CD14-positive monocyte (primary cell): ENCODE measurements around the gene ATRN. TPM values are rescaled to one million over a fixed set of nuclear protein-coding genes. Genes with fewer than 3 reads are reported as not detected.

Experiments used
- DNase-seq, 3 donors: peaks; one replicate each; pipeline ENCODE4 v3.0.0-alpha.2; 2011 to 2022
- H2AFZ ChIP-seq: 2 replicates; pipeline ENCODE4 v1.6.0; 2012; ENCODE audit warnings: mild to moderate bottlenecking, low read depth, low read length, inconsistent platforms; ENCODE audit not compliant: insufficient read depth, poor library complexity, severe bottlenecking
- H3K27ac ChIP-seq, 2 donors: 1 replicate in 1 of 2; 2 replicates in 1 of 2; pipeline ENCODE4 v1.5.1; 2012 to 2013; ENCODE audit warnings: low read length in 2 of 2, control low read depth in 1 of 2, inconsistent platforms in 1 of 2, low read depth in 1 of 2, mild to moderate bottlenecking in 1 of 2
- H3K27me3 ChIP-seq, 2 donors: one replicate each; pipeline versions ENCODE4 v1.6.0 to v1.6.1; 2011 to 2013; ENCODE audit warnings: low read length in 2 of 2; ENCODE audit not compliant: control insufficient read depth in 2 of 2, insufficient read depth in 2 of 2
- H3K36me3 ChIP-seq, 2 donors: replicated peaks in 1 of 2; 1 replicate in 1 of 2; 2 replicates in 1 of 2; pipeline versions ENCODE4 v1.5.1 to v1.6.1; 2012 to 2013; ENCODE audit warnings: low read length in 2 of 2, control low read depth in 1 of 2, inconsistent platforms in 1 of 2, mild to moderate bottlenecking in 1 of 2; ENCODE audit not compliant: insufficient read depth in 2 of 2, control insufficient read depth in 1 of 2
- H3K4me1 ChIP-seq, 2 donors: 1 replicate in 1 of 2; 2 replicates in 1 of 2; pipeline versions ENCODE4 v1.5.1 to v1.6.1; 2012 to 2013; ENCODE audit warnings: low read length in 2 of 2, control low read depth in 1 of 2, inconsistent platforms in 1 of 2, mild to moderate bottlenecking in 1 of 2, moderate library complexity in 1 of 2; ENCODE audit not compliant: insufficient read depth in 2 of 2, control insufficient read depth in 1 of 2
- H3K4me2 ChIP-seq: replicated peaks from 2 replicates; pipeline ENCODE3; 2012; ENCODE audit warnings: low read length, moderate library complexity, mild to moderate bottlenecking; ENCODE audit not compliant: poor library complexity, severe bottlenecking; ENCODE audit errors: extremely low read depth
- H3K4me3 ChIP-seq, 3 experiments: fragments of 200-600 bp in 1 of 3; sonication (generic) in 1 of 3; replicated peaks in 1 of 3; 1 replicate in 2 of 3; 2 replicates in 1 of 3; pipeline ENCODE4 v1.5.1; 2011 to 2013; ENCODE audit warnings: low read length in 3 of 3, mild to moderate bottlenecking in 3 of 3, control low read depth in 2 of 3, low read depth in 2 of 3, inconsistent platforms in 1 of 3, moderate library complexity in 1 of 3
- H3K79me2 ChIP-seq: 2 replicates; pipeline ENCODE4 v1.6.0; 2012; ENCODE audit warnings: mild to moderate bottlenecking, control low read depth, inconsistent platforms, low read length, moderate library complexity; ENCODE audit not compliant: insufficient read depth
- H3K9ac ChIP-seq: 2 replicates; pipeline ENCODE4 v1.6.0; 2017; ENCODE audit warnings: low read length, mild to moderate bottlenecking; ENCODE audit not compliant: insufficient read depth, poor library complexity, severe bottlenecking
- H3K9me3 ChIP-seq, 2 donors: replicated peaks in 1 of 2; 1 replicate in 1 of 2; 2 replicates in 1 of 2; pipeline versions ENCODE4 v1.5.1 to v1.6.1; 2012 to 2013; ENCODE audit warnings: low read length in 2 of 2, control low read depth in 1 of 2; ENCODE audit not compliant: control insufficient read depth in 1 of 2, insufficient read depth in 1 of 2
- H4K20me1 ChIP-seq: 2 replicates; pipeline ENCODE4 v1.6.0; 2012; ENCODE audit warnings: mild to moderate bottlenecking, low read length, control low read depth, moderate library complexity; ENCODE audit not compliant: insufficient read depth
- H3K27ac Mint-ChIP-seq, 7 donors: one replicate each; pipeline ENCODE4 v1.8.0; 2020; ENCODE audit warnings: mild to moderate bottlenecking in 7 of 7, mixed read lengths in 7 of 7, moderate library complexity in 6 of 7, inconsistent platforms in 2 of 7
- H3K27me3 Mint-ChIP-seq, 3 donors: one replicate each; pipeline ENCODE4 v1.8.0; 2021 to 2022; ENCODE audit warnings: low read depth in 3 of 3, mild to moderate bottlenecking in 3 of 3, mixed read lengths in 3 of 3, moderate library complexity in 3 of 3, inconsistent platforms in 1 of 3
- H3K36me3 Mint-ChIP-seq, 2 donors: one replicate each; pipeline ENCODE4 v1.8.0; 2020; ENCODE audit warnings: mixed read lengths in 2 of 2, inconsistent platforms in 1 of 2, mild to moderate bottlenecking in 1 of 2
- H3K4me1 Mint-ChIP-seq: one replicate; pipeline ENCODE4 v1.8.0; 2020; ENCODE audit warnings: mild to moderate bottlenecking, mixed read lengths
- H3K4me3 Mint-ChIP-seq, 2 donors: one replicate each; pipeline ENCODE4 v1.8.0; 2020; ENCODE audit warnings: mild to moderate bottlenecking in 2 of 2, mixed read lengths in 2 of 2, moderate library complexity in 1 of 2
- H3K9me3 Mint-ChIP-seq, 7 donors: one replicate each; pipeline ENCODE4 v1.8.0; 2020 to 2022; ENCODE audit warnings: mixed read lengths in 7 of 7, mild to moderate bottlenecking in 6 of 7, moderate library complexity in 6 of 7, inconsistent platforms in 2 of 7
- WGBS: methylation state at CpG from one replicate; pipeline ENCODE4 v1.1.5; 2013; ENCODE audit warnings: missing lambda C conversion rate; ENCODE audit not compliant: insufficient coverage; 5-methylcytosine and 5-hydroxymethylcytosine counted together
- intact Hi-C, 2 donors: fragments of 100-400 bp; cut with micrococcal nuclease; formaldehyde crosslinking; loops; one replicate each; pipeline versions ENCODE4 v1.15.0 to v1.15.1; 2023
- polyA plus RNA-seq, 3 donors: library from polyadenylated mRNA; depleted of rRNA in 1 of 3; unstranded in 2 of 3; stranded (reverse) in 1 of 3; fragments of 300-500 nt in 2 of 3; fragments of >200 nt in 1 of 3; fragmentation: Illumina TruSeq in 2 of 3; gene quantifications; 1 replicate in 2 of 3; 2 replicates in 1 of 3; pipeline ENCODE4 v1.2.3, GENCODE V29; 2012 to 2021
- TF ChIP-seq, protein P1 (sequence below): fragments of 200-600 bp; IDR thresholded peaks from one replicate; pipeline ENCODE4 v1.8.0; 2022; ENCODE audit warnings: antibody characterized with exemption, mild to moderate bottlenecking

ATRN gene
- polyA plus RNA-seq, 3 donors = 10.2 to 17.4 (median 11.5) TPM

DNA sequence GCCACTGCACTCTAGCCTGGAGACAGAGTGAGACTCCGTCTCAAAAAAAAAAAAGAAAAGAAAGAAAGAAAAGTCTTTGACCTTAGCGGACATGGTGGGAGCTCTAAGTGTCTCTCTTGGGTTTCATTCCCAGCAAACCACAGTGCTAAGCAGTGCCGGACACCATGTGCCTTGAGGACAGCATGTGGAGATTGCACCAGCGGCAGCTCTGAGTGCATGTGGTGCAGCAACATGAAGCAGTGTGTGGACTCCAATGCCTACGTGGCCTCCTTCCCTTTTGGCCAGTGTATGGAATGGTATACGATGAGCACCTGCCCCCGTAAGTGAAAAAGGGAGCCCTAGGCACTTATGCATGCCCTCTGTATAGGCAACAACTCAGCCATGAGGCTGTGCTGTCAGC is 112.9 kb downstream of the ATRN start:
- Histone ChIP-seq H3K9ac (no peak overlapping the region), H3K4me2 (no peak overlapping the region), H3K27ac (no peak overlapping the region), H4K20me1 (no peaks in the 10 kb centered on the region), H3K4me3 (no peak overlapping the region), H2AFZ (no peak overlapping the region), H3K4me1 (no peaks in the 10 kb centered on the region), H3K79me2 (no peaks in the 10 kb centered on the region), H3K27me3 (no peaks in the 10 kb centered on the region), H3K9me3 (no peaks in the 10 kb centered on the region), H3K36me3 (peaks cover 62 to 98% of the 10 kb centered on the region in 2 donors)
- intact Hi-C loops = no loop called here
- Mint-ChIP-seq H3K4me3 (no peak overlapping the region), H3K4me1 (no peaks in the 10 kb centered on the region), H3K9me3 (peaks cover 0 to 2% (median 0%) of the 10 kb centered on the region in 7 donors), H3K36me3 (peaks cover 84 to 95% of the 10 kb centered on the region in 2 donors), H3K27me3 (peaks cover 0 to 4% (median 0%) of the 10 kb centered on the region in 3 donors), H3K27ac (no peak overlapping the region)
- TF ChIP-seq, protein P1, sequence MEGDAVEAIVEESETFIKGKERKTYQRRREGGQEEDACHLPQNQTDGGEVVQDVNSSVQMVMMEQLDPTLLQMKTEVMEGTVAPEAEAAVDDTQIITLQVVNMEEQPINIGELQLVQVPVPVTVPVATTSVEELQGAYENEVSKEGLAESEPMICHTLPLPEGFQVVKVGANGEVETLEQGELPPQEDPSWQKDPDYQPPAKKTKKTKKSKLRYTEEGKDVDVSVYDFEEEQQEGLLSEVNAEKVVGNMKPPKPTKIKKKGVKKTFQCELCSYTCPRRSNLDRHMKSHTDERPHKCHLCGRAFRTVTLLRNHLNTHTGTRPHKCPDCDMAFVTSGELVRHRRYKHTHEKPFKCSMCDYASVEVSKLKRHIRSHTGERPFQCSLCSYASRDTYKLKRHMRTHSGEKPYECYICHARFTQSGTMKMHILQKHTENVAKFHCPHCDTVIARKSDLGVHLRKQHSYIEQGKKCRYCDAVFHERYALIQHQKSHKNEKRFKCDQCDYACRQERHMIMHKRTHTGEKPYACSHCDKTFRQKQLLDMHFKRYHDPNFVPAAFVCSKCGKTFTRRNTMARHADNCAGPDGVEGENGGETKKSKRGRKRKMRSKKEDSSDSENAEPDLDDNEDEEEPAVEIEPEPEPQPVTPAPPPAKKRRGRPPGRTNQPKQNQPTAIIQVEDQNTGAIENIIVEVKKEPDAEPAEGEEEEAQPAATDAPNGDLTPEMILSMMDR = no peak
- 83% methylated on average over 6 of the region's 7 CpGs for WGBS
- no peak for DNase-seq

DNA sequence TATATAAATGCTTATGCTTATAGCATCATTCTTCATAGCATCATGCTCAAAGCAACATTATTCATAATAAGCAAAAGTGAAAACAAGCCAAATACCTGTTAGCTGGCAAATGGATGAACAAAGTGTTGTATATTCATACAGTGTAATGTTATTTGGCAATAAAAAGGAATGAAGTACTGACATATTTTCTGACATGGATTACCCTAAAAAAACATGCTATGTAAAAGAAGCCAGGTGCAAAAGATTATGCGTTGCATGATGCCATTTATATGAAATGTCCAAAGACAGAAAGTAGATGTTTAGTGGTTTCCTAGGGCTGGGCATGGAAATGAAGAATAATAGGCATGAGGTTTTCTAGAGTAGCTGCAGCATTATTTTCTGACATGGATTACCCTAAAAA is 115.3 kb downstream of the ATRN start:
- TF ChIP-seq, protein P1 = no peak
- no peaks in the 10 kb centered on the region for H3K79me2 ChIP-seq
- H3K27me3 Mint-ChIP-seq = no peaks in the 10 kb centered on the region
- no peak overlapping the region for H3K9ac ChIP-seq
- H3K4me3 ChIP-seq = no peak overlapping the region
- no peak overlapping the region for H3K4me3 Mint-ChIP-seq
- 100% methylated on average over 1 of the region's 1 CpG for WGBS
- H3K36me3 ChIP-seq = peaks cover 63 to 98% of the 10 kb centered on the region in 2 donors
- no peak overlapping the region for H3K4me2 ChIP-seq
- H3K9me3 ChIP-seq = no peaks in the 10 kb centered on the region
- H3K36me3 Mint-ChIP-seq = peaks cover 81 to 90% of the 10 kb centered on the region in 2 donors
- intact Hi-C loops = no loop called here
- no peak for DNase-seq
- H3K9me3 Mint-ChIP-seq = peaks cover 0 to 2% (median 0%) of the 10 kb centered on the region in 7 donors
- no peak overlapping the region for H2AFZ ChIP-seq
- no peaks in the 10 kb centered on the region for H4K20me1 ChIP-seq
- no peaks in the 10 kb centered on the region for H3K27me3 ChIP-seq
- H3K27ac Mint-ChIP-seq = no peak overlapping the region
- H3K4me1 ChIP-seq = no peaks in the 10 kb centered on the region
- H3K4me1 Mint-ChIP-seq = no peaks in the 10 kb centered on the region
- no peak overlapping the region for H3K27ac ChIP-seq
